HG03460 (cell line): ENCODE results near the gene OR1A2.
"Not testable (repeated sequence)": the region's sequence is repeated elsewhere in the genome, so short reads cannot be mapped to it uniquely, and the experiment has no call there.

Experiments
- ATAC-seq: cut with Tn5 transposase; IDR thresholded peaks from one replicate; pipeline ENCODE4 v1.9.1; 2021; ENCODE audit not compliant: unreplicated experiment

OR1A2 gene

GRCh38 chr17:3197219-3197618 lies at the start of gene OR1A2:
Gene OR1A2, plus strand, starts transcription at chr17:3197519. Its CDS starts 0 bp downstream, at chr17:3197519.
- no peak for ATAC-seq

GRCh38 chr17:3157218-3157617 lies 40.1 kb upstream of the OR1A2 start:
- no peak for ATAC-seq

- no peak for ATAC-seq
Observed at GRCh38 chr17:3167574-3167973, 29.7 kb upstream of the OR1A2 start.

DNA sequence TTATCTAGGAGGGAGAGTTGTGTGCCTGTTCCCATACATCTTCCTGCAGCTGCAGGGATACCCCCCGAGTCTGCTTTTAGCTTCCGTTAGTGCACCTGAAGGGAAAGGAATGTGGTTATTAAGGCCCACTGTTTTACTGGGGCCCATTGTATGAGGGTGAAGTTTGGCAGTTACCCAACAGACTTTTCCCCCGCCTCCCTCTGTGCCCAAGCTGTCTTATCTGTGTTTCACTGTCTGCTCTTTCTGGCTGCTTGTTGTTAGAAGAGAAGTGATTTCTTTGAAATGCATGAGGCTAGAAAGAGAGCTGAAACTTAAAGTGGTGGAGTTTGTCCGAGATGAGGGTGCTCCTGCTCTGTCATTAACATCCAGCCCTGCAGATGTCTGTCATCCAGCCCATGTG lies 7.4 kb upstream of the OR1A2 start:
- no peak for ATAC-seq

DNA sequence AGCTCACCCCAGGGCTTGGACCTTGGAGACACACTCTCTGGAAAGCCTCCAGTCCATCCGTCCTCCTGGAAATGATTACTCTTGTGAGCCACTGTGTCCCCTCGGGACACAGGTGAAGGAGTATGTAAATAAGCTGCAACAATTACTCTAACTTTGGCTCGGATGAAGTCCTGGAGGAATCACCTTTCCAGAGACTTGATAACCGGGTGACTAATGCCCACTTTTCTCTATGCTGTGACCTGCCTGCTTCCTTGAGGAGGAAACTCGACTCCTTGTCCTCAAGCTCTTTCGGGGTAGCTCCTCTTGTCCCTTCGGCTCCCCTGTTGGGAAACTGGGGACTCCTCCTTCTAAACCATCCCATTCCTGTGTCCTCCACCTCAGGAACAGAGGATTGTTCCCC lies 10.0 kb downstream of the OR1A2 start, which contains the start of gene OR1A1:
TSS of gene OR1A1 (plus strand) at position 301 of the 400 bp plus-strand sequence. CDS start 7,954 bp downstream, outside the sequence.
- no peak for ATAC-seq

GRCh38 chr17:3208484-3208883 lies 11.2 kb downstream of the OR1A2 start:
- no peak for ATAC-seq

GRCh38 chr17:3213001-3213400 lies 15.7 kb downstream of the OR1A2 start:
- no peak for ATAC-seq

GRCh38 chr17:3213587-3213986 lies 16.3 kb downstream of the OR1A2 start:
- ATAC-seq, result no peak

GRCh38 chr17:3219978-3220377 lies 22.7 kb downstream of the OR1A2 start:
- not testable (repeated sequence) for ATAC-seq

DNA sequence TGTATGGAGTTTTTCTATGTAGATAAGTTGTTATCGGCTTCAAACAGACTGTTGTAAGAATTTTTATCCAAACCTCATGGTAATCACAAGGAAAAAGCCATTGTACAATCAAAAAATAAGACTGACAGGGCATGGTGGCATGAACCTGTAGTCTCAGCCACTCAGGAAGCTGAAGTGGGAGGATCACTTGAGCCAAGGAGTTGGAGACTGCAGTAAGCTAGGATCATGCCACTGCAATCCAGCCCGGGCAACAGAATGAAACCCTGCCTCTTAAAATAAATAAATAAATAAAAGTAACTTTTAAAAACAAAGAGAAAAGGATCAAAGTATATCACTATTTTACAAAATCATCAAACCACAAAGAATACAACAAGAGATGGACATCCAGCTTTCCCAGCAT lies 24.5 kb downstream of the OR1A2 start:
- ATAC-seq, result no peak

- no peak for ATAC-seq
Observed at GRCh38 chr17:3222505-3222904, 25.2 kb downstream of the OR1A2 start.

- ATAC-seq, result not testable (repeated sequence)
Observed at GRCh38 chr17:3224721-3225352, 27.5 kb downstream of the OR1A2 start.

DNA sequence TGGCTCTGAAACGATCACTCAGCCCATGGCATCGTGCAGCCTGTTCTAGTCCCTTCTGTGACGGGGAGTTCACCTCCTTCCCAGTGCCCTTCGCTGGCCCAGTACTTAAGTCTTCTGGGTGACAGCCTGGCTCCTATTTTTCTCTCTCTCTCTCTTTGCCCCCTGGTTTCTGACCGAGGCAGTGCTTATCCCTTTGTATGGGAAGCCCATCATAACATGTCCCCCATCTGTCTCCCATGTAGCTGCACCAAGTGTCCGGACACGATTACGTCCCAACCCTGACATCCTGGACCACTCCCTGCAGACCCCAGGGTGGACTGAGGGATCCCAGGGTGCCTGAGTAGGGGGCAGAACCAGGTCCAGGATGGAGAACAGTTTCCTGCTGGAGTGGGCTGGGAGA lies 35.0 kb downstream of the OR1A2 start:
- not testable (repeated sequence) for ATAC-seq

- not testable (repeated sequence) for ATAC-seq
Observed at GRCh38 chr17:3238685-3239084, 41.4 kb downstream of the OR1A2 start.

GRCh38 chr17:3241044-3241443 lies 43.7 kb downstream of the OR1A2 start:
- ATAC-seq, result not testable (repeated sequence)

- ATAC-seq, result not testable (repeated sequence)
Observed at GRCh38 chr17:3244841-3245240, 47.5 kb downstream of the OR1A2 start.
